ENCODE results near the gene MMP24.
"Not testable (repeated sequence)": the region's sequence is repeated elsewhere in the genome, so short reads cannot be mapped to it uniquely, and the experiment has no call there.

MMP24 gene

DNA sequence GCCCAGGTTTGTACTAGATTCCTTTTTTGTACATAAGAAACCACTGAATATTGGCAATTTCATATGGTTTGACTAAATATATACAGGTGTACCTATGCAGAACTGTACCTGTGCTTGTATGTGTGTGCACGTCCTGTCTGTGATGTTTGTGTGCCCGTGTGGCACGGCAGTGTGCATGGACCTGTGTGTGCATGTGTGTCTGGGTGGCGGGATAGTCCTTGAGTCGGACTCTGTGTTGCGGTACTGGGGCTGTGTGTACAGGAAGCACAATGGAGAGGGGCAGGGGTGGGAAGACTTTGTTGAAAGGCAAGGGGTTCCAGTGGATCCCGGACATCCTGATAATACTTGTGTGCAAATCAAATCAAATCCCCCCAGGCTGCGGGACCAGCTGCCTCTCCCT is 69.2 kb downstream of the MMP24 start:
- DNase-seq = no peak

DNA sequence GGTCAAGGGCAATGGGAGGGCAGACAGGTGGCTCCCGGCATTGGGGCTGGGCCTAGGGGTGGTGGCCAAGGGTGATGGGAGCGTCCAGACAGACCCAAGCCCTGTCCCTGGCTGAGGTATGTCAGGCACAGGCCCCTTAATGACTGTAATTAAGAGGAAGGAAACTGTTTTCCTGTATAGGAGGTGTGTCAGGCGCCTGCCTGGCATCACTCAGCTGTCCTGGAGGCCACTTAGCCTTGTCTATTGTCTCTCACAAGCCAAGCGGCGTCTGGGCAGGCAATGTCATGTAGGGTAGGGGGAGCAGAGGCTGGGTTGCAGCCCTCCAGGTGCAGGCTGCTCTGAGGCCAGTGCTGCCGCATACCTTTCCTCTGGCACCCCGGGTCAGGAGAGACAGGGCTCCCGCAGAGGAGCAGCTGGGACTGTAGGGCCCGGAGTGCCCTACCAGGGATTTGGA is 69.6 kb downstream of the MMP24 start:
- no peak for DNase-seq

DNA sequence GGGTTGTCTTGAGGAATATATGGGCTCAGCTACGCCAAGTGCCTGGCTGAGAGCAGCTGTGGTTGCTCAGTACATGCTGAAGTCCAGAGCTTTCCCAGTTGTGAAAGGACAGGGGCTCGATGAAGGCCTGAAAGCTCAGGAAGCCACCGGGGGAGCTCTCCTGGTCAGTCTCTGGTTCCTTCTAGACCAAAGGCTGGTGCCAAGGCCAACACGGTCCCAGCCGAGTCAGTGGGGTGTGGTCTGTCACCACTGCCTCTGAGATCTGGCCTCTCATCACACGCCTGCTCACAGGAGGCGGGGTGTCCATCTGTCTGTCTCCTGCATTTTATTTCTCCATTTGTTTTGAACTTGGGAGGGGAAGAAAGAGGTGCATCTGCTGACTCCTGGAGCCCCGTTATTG is 70.7 kb downstream of the MMP24 start:
- DNase-seq = no peak

DNA sequence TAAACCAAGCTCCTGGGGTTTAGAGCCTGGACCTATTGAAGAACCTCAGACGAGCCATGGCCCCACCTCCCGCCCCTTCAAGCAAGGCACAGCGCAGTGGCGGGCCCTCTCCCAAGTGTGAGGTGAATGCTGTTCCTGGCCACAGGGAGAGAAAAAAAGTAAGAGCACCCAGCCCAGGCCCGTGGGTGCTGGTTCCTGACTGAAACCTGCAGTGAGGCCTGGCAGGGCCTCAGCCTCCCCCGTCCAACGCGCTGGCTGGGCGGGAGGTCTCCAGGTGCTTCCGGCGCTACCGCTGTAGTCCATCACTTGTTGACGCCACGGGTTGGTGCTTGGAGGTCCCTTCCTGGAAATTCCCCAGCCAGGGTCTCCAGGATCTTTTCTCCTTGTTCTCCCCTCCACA is 71.2 kb downstream of the MMP24 start:
- DNase-seq = no peak

DNA sequence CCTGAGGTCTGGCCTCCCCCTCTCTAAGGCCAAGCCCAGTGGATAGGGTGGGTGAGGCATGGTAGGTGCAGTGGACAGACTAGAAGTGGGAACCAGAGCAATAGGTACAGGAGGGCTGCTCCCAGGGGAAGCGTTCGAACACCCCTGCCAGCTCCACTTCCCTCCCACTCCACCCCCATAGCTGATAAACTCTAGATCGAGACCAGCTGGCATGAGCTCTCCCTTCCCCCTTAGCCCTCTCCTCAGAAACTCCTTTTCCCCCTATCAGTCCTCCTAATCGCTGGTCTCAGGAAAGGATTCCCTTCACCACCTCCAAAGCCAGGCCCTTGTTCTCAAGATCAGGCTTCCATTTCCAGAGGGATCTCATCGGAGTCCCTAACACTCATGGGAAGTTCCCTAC is 71.8 kb downstream of the MMP24 start:
- DNase-seq = no peak

DNA sequence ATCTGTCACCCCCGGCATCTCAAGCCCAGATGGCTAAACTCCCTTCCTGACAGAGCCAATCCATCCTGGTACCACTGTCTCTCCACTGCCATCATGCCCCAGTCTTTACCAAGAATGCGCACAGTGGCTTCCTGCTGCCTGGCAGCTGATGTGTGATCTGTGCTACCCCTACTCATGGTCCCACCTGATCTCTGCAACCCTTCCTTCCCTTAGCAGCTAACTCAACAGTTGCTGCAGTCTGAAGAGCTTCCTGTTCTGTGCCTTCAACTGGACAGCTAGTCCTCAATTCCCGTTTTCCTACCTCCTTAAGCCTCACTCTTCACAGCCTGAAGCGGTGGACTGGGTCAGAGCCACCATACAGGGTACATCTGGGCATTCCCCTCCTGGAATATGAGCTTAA is 73.3 kb downstream of the MMP24 start:
- no peak for DNase-seq

DNA sequence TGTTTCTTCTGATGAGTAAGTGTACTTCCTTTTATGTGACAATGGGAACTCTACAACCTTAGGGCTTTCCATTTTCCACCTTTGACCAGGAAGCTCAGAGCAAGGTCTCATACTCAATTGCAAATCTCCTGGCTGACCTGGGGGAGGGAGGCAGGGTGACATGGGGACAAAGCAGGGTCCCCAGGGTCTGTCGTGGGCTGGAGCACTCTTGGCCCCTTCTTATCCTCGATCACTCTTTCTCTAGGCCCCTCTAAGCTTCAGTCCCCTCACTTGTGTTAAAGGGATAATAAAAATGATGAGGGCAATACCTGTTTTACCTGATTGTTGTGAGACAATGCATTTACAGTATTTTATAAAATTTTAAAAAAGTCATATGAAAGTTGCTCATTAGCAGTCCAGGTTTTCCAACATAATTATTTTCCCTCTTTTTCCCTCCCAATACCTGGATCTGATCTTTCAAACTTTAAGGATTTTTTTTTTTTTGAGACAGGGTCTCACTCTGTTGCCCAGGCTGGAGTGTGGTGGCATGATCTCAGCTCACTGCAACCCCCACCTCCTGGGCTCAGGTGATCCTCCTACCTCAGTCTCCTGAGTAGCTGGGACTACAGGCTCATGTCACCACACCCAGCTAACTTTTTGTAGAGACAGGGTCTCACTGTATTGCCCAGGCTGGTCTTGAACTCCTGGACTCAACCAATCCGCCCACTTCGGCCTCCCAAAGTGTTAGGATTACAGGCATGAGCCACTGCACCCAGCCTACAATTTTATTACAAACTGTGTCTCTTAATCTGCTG is 74.2 kb downstream of the MMP24 start:
- DNase-seq = no peak

DNA sequence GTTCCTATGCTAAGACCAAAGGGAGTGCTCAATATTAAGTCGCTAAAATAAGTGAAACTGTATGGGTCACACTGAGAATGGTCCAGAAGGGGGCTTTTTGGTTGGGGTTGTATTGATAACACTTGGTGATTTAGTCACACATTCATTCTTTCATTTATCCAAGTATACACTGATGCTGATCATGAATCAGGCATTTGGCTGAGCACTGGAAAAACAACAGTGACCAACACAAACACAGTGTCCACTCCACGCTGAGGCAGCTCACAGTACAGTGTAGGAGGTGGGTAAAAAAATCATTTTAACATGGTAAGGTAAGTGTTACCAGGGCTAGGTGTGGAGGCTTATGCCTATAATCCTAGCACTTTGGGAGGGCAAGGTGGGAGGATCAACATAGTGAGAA is 74.9 kb downstream of the MMP24 start:
- DNase-seq = no peak

DNA sequence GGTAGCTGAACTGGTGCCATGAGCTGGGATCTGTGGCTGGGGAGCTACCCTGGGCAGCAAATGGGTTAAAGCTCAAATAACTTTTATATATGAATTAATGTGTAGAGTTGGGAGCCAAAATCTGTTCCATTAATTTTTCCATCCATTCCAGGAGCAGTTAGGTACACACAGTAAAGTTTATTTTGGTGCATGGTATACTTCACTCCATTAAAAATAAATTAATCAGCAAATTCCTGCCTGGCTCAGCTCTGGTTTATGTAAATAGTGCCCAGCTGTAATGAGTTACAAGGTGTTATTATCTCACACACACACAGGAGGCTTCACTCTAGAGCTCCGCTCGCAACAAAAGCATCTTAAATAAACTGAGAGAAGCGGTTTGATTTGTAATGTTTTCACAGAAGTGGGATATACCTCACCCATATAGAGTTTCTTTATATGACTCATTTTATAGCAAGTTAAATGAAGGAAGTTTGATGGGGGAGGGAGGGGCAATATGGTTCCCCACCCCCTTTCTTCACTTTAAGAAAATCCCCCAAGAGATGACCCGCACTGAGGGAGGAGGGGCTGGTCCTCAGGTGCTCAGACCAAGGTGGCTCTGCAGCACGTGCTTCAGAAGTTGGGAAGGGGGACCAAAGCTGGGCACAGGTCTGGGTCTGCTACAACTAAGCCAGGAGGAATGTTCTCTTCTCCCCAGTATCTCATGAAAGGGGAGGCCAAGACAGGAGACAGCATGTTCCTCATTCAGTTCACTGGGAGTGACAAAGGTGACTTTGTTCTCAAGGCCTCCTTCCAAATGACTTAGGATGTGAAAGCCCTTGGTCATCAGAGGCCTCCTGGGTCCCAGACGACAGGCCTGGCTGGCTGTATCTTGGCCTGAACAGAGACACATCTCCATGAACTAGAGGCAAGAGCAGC is 76.2 kb downstream of the MMP24 start:
- DNase-seq = no peak

DNA sequence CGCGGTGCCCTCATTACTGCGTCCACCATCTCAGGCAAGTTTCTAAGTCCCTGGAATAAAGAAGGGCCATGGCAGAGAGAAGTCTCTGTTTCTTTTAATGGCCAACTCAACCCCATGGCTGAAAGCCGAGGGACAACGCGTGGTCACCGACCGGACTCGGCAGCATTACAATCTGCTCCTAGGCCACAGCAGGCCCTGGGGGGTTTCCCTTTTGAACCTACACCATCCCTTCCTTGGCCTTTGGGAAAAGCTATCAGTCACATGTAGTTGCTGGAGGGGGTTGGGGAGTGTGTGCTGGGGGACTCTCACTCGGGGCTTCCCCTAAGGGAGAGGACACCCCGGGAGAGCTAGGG is 76.9 kb downstream of the MMP24 start:
- DNase-seq = no peak

DNA sequence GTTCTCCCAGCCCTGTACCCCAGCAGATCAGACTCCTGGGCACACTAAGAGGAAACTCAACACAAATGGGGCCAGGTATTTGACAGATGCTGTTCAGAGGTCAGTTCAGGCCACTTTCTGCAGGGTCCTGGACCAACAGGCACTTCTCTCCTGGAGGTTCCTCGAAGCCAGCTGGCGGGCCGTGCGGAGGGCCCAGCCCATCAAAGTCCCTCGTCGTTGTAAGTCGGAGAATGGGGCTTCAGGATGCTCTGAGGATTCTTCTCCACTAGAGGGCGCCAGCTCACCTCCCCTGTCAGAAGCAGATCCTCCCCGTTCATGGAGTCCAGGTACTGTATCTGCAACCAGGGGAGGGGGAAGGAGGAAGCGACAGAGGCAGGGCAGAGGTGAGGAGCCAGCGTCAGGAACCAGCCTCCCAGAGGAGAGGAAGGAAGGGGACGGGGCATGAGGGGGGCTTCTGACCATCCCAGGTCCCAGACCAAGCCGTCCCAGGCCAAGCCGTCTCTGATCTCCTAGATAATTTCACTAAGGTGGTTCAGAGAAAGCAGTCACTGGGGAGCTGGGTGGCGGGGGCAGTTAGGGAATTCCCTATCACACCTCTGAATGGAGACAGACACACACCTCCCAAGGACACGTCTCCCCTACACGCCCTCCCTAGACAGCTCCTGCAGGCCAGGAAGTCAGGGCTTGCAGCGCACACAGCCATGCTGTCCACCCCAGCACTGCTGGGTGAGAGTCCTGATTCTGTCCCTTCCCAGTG is 77.4 kb downstream of the MMP24 start:
- peak; percentile 49 to 67 (median 62) for DNase-seq

DNA sequence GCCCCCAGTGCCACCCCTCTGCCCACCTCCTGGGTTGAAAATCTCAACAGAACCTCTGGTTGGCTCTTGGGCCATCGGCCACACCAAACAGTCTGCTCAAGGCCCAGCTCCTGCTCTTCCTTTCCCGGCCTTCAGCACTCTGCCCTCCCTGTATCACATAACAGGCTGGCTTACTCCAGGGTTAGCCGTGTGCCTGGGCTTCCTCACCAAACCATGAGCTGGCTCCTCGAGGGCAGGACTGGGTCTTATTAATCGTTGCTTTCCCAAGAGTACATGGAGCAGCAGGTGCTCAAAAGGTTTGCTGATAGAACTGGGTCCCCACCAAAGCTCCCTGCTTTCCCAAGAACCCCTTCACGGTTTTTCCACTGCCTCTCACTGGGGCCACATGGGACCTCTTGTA is 78.5 kb downstream of the MMP24 start:
- DNase-seq = no peak

DNA sequence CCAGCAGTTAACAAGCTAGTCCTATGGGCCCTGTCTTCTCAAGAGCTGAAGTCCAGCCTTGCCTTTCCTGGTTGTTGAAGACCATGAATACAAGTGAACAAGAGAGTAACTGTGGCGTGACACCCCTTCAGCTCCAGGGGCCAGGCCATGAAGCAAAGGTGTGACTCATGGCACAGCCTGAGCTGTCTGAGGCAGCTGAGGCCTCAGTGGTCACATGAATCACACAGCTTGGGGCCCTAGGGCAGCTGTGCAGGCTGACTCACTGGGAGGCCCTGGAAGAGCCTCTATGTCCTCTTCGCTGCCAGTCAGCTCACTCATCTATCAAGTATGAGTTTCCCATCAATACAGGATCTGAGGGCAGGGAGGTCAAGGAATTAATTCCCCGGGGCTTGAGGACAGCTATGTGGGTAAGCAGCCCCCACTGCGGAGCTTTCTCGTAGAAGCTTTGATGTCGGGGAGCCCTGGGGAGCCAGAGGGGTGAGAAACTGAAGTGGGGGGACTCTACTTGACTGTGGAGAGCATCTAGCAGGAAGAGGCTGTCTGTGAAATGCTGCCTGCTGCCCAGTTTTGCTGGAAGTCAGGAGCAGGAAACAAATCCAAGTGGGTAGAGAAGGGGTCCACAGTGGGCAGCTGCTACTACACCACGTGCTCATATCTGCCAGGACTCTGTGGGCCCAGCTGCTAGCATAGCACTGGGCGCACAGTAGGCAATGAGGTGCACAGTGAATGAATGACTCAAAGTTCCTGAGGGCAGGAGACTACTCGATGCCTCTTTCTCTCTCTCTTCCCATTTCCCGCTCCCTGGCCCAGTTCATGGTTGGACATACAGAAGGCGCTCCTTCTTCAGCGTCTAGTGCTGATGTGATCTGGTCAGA is 79.4 kb downstream of the MMP24 start:
- DNase-seq = no peak

DNA sequence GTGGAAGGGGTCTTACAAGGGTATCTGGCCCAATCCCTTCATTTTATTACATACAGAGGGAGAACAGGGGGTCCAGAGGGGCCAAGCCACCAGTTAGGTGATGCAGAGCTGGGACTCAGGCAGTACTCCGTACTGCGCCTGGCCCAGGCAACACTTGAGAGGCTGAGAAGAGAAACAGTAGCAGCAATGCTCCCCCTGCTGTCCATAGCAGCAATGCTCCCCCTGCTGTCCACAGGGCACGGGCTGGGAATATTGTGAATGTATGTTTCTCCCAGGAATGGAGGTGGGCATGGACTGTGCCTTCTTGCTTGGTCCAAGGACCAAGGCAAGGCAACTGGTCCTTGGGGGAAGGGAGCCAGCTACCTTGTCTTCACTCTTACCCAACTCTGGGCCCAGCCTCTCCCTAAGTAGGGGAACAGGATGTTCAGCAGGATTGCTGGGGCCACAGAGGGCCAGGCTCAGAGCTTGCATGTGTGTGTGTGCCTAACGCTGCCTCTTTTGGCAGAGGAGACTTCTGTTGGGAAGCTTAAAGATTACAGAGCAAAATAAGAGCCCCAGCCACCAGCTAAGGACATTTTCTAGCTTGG is 80.5 kb downstream of the MMP24 start:
- DNase-seq = no peak

DNA sequence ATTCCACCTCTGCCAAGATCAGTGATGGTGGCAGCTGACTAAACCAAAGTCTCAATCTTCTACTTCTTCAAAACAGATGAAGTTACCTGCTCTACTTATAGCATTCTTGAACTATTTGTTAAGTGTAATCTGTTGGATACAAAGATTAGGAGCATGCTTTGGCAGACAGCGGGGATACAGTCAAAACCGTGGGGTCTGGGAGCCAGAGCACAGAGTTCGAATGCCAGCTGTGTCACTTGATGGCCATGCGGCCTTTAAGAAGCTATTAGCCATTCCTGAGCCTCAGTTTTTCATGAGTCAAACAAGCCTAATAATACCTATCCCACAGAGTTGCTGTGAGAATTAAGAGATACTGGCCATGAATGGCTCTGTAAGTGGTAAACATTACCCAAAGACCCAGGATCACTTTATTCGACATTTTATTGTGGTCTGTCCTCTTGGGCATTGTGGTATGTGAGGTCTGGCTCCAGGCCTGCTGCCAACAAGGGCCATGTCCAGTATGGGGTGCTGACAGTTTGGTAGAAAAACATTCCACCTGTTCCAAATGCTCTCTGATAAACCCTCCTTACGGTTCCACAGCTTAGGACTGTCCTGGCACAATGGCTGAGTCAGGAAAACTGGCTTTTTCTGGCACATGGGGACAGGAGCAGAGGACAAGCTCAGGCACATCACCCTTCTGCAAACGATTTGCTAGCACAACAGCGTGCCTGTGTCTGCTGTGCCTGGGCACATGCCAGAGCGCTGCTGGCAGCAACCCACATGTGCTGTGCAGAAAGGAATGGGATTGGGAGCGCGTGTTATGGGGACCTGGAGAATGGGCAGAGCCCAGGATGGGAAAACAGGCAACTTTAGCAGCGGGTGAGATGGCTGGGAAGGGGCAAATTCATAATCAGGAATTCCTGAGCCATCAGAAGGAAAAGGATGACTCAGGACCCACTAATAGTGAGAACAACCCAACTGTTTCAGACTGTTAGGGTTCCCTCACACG is 81.5 kb downstream of the MMP24 start:
- no peak for DNase-seq

DNA sequence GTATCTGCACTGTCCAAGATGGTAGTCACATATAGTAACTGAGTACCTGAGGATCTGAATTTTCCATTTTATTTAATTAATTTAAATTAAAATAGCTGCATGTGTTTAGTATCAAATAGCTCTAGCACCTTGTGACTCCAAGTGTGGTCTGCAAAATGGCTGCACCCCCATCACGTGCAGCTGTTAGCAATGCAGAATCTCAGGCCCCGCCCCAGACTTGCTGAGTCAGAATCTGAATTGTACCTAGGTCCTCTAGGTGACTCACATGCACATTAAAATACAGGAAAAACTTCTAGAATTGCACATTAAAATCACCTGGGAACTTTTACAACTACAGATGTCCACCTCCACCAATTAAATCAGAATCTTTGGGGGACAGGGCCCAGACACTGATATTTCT is 84.9 kb downstream of the MMP24 start:
- no peak for DNase-seq

DNA sequence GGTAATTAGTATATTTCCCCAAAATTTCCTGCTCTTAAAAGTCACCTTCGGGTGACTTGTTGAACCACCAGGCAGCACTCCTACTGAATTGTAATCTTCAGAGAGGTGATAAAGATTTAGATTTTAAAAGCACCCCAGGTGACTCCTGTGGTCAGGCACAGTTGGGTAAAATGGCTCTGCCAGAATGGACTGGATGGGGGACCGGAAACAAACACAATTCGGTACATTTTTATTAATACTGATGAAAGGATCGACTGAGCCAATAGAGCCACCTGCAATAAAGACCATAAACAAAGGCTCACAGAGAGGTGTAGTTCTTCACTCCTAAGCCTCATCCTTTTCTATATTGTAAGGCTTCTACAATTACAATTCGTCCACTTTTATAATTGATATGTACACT is 85.3 kb downstream of the MMP24 start:
- DNase-seq = no peak

DNA sequence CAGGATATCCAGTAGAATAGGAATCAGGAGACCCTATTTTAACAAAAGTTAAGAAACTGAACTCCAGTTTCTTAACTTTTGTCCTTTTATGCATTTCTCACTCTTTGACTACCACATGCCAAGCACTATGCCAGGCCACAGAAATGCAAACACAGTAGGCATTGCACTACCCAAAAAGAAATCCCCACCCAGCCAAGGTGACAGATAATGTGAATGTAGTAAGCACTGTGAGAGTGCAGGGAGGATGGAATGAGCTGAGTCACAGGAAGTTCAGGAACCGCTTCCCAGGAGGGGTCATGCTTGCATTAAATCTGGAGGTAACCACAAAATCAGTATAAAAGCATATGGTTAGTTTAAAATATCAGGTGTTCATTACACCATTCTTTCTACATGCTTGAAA is 85.8 kb downstream of the MMP24 start:
- DNase-seq = no peak

DNA sequence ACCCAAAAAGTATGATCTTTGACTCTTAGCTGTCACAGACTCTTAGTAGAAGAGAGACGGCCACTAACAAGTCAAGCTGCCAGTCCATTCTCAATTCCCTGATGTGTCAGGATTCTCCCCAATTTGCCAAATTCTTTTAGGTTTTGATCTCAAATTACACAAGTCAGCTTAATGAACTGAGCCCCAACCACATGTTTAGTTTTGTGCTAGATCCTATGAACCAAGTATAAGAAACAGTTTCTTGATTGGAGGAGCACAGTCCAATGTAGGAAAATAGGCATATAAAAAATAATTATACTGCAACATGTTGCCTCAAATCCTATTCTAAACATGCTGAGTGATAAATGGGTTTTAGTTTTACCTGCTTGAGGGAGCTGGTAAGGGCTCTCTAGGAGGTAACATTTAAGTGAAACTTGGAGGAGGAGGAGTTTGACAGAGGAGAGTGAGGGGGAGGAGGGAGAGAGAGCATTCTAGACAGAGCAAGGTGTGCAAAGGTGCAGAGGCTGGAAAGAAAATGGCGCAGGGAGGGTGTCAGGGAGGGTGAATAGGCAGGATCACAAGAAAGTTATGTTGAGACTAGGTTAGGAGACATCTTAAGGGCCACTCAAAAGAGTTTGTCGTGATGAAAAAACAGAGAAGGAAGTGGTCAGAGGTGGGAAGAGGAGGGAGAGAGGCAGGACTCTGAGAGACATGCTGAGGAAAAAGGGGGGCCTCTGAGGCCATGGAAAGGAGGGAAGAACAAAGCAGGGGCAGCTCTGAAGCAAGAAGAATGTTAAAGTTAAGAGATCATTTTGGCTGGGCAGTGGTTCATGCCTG is 88.5 kb downstream of the MMP24 start:
- DNase-seq = no peak

DNA sequence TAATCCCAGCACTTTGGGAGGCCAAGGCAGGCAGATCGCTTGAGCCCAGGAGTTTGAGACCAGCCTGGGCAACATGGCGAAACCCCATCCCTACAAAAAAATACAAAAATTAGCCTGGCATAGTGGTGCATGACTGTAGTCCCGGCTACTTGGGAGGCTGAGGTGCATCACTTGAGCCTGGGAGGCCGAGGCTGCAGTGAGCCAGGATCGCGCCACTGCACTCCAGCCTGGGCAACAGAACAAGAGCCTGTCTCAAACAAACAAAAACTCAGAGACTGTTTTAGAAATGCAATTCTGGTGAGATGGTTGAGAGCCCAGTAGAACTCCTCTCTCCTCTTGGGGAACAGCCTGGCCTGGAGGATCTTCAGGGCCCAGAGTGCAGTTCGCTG is 89.1 kb downstream of the MMP24 start:
- not testable (repeated sequence) for DNase-seq

Data from activated naive CD4-positive, alpha-beta T cell (primary cell).